ENCODE measurements around the gene MMP25. TPM values are rescaled to one million over a fixed set of nuclear protein-coding genes. Genes with fewer than 3 reads are reported as not detected.

MMP25 gene
- polyA plus RNA-seq, 1 experiment: not detected

GRCh38 chr16:3086596-3087242, 40.4 kb downstream of the MMP25 start:
- no peak overlapping the region for H3K27ac ChIP-seq (ENCODE audit: low read depth, low read length)
- H3K27me3 ChIP-seq (ENCODE audit: control insufficient read depth, insufficient read depth, low read length): peaks cover 24% of the 10 kb centered on the region
- no peak overlapping the region for H3K4me3 ChIP-seq (ENCODE audit: low read depth, low read length)
- no peak for DNase-seq (ENCODE audit: low read depth, low spot score)
- TF ChIP-seq, protein P1, sequence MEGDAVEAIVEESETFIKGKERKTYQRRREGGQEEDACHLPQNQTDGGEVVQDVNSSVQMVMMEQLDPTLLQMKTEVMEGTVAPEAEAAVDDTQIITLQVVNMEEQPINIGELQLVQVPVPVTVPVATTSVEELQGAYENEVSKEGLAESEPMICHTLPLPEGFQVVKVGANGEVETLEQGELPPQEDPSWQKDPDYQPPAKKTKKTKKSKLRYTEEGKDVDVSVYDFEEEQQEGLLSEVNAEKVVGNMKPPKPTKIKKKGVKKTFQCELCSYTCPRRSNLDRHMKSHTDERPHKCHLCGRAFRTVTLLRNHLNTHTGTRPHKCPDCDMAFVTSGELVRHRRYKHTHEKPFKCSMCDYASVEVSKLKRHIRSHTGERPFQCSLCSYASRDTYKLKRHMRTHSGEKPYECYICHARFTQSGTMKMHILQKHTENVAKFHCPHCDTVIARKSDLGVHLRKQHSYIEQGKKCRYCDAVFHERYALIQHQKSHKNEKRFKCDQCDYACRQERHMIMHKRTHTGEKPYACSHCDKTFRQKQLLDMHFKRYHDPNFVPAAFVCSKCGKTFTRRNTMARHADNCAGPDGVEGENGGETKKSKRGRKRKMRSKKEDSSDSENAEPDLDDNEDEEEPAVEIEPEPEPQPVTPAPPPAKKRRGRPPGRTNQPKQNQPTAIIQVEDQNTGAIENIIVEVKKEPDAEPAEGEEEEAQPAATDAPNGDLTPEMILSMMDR (IDR thresholded peaks at IDR 0.05; ENCODE audit: low read depth, low read length): no peak
- ChIA-PET CTCF (interaction anchor here (1.5 kb wide), 1 partner anchor 42 kb away, joined by 5 read pairs; no protein-coding TSS in a partner anchor), POLR2A (no interaction called here)
- H3K9me3 ChIP-seq (ENCODE audit: control insufficient read depth, insufficient read depth, low read length): no peaks in the 10 kb centered on the region; the same call in 1 of the 2 replicates

DNA sequence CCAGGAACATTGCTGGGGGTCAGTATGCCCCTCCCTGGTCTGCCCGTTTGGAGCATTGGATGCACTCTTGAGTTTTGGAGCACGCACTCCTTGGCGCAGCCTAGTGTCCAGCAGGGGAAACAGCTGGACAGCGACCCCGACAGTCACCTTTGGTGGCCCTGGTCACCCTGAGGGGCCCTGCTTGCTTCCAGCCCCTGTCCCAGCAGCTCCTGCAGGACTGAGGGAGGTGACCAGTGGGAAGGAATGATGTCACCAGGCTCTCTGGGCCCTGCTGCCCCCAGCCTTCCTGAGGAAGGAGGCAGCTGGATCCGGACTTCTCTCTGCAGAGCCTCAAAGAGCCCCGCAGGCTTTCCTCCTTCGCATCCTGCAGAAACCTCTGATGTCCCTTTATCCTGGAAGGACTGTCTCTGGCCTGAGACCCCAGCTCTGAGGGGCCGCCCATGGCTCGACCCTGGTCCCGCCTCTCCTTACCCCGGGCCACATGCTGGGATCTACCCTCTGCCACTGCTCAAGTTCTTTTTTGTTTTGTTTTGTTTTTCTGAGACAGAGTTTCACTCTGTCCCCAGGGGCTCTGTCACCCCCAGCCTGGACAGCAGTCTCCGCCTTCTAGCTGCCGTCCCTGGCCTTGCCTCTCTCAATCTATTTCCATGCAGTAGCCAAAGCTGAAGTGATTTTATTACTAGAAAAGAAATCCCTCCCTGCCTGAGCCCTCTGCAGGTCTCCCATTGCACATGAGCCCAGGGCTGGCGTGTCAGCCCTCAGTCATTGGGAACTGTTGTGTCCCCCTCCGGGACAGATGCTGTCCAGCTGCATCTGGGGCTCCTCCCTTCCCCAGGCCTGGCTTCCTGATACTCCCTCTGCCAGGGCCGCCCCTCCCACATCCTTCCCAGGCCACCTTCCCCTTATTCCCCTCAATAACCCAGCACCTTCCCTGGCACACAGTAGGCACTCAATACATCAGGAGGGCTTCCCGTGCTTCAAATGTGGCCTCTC, 41.2 kb downstream of the MMP25 start:
- ChIA-PET CTCF (interaction anchor here (1.5 kb wide), 1 partner anchor 41 kb away, joined by 5 read pairs; no protein-coding TSS in a partner anchor), POLR2A (no interaction called here)
- Histone ChIP-seq H3K9me3 (ENCODE audit: control insufficient read depth, insufficient read depth, low read length) (no peaks in the 10 kb centered on the region; the same call in 1 of the 2 replicates), H3K27ac (ENCODE audit: low read depth, low read length) (no peak overlapping the region), H3K4me3 (ENCODE audit: low read depth, low read length) (no peak overlapping the region), H3K27me3 (ENCODE audit: control insufficient read depth, insufficient read depth, low read length) (peaks cover 31% of the 10 kb centered on the region)
- TF ChIP-seq, protein P1 (IDR thresholded peaks at IDR 0.05; ENCODE audit: low read depth, low read length): peak; percentile 26; the same call in 1 of the 2 replicates
- no peak for DNase-seq (ENCODE audit: low read depth, low spot score)

DNA sequence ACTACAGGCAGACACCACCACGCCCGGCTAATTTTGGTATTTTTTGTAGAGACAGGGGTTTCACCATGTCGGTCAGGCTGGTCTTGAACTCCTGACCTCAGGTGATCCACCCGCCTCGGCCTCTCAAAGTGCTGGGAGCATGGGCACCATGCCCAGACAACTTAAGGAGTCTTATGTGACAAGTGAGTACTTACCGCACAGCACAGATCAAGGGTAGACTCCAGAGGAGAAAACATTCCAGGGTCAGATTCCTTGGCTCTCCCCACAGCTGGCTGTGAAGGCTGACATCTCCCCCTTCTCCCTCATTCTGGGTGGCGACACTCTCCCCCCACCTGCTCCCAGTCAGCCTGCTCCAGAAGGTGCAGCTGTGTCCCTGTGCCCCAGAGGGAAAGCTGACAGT, 42.1 kb downstream of the MMP25 start:
- no peak overlapping the region for H3K27ac ChIP-seq (ENCODE audit: low read depth, low read length)
- CTCF ChIA-PET: no interaction called here
- no peak for DNase-seq (ENCODE audit: low read depth, low spot score)
- H3K27me3 ChIP-seq (ENCODE audit: control insufficient read depth, insufficient read depth, low read length): peaks cover 36% of the 10 kb centered on the region
- POLR2A ChIA-PET: no interaction called here
- TF ChIP-seq, protein P1 (IDR thresholded peaks at IDR 0.05; ENCODE audit: low read depth, low read length): no peak
- H3K4me3 ChIP-seq (ENCODE audit: low read depth, low read length): no peak overlapping the region
- no peaks in the 10 kb centered on the region; the same call in 1 of the 2 replicates for H3K9me3 ChIP-seq (ENCODE audit: control insufficient read depth, insufficient read depth, low read length)

DNA sequence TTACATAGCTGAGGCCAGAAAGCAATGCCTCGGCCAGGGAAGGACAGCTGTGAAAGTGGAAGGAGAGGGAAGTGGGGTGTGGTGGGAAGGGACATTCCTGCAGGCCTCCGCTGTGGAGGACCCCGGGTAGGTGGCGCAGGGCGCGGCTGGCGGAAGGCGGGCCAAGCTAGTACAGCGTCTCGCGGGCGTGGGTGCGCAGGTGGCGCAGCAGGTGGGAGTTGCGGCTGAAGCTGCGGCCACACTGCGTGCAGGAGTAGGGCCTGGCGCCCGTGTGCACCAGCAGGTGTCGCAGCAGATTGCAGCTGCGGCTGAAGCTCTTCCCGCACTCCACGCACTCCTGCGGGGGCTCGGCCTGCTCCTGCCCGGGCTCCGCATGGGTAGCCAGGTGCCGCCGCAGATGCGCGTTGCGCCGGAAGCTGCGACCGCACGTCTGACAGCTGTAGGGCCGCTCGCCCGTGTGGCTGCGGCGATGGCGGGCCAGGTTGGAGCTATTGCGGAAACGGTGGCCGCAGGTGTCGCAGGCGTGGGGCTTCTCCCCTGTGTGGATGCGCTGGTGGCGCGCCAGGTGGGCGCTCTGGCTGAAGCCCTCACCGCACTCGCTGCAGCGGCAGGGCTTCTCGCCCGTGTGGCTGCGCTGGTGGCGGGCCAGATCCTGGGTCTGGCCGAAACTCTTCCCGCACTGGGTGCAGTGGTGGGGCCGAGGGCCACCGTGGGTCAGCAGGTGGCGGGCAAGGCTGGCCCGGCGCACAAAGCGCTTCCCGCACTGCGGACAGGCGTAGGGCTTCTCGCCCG, 42.8 kb downstream of the MMP25 start:
- ChIA-PET POLR2A (no interaction called here), CTCF (no interaction called here)
- Histone ChIP-seq H3K4me3 (ENCODE audit: low read depth, low read length) (no peak overlapping the region), H3K27ac (ENCODE audit: low read depth, low read length) (no peak overlapping the region), H3K9me3 (ENCODE audit: control insufficient read depth, insufficient read depth, low read length) (no peaks in the 10 kb centered on the region; the same call in 1 of the 2 replicates), H3K27me3 (ENCODE audit: control insufficient read depth, insufficient read depth, low read length) (peaks cover 35% of the 10 kb centered on the region)
- TF ChIP-seq, protein P1 (IDR thresholded peaks at IDR 0.05; ENCODE audit: low read depth, low read length): no peak
- no peak for DNase-seq (ENCODE audit: low read depth, low spot score)

Measured in AG04450 (cell line).